22Rv1 (cell line): ENCODE measurements around the gene RAB31.

Source experiments
- CTCF ChIP-seq: fragments of 450-650 bp; IDR thresholded peaks from 2 replicates; pipeline ENCODE4 v1.5.1; 2017; ENCODE audit warnings: mild to moderate bottlenecking
- ZFX ChIP-seq: fragments of 450-650 bp; IDR thresholded peaks from 2 replicates; pipeline ENCODE4 v1.6.1; 2017; ENCODE audit warnings: antibody characterized with exemption, borderline replicate concordance

- no peak for TF ChIP-seq CTCF
- TF ChIP-seq ZFX, result no peak
These were observed 131.8 kb downstream of the RAB31 start for GRCh38 chr18:9839853-9840252.
